HL-60 (cell line): Measurements from ENCODE around the gene ADPRHL1.
"Not testable (repeated sequence)": the region's sequence is repeated elsewhere in the genome, so short reads cannot be mapped to it uniquely, and the experiment has no call there.

Experiments
- DNase-seq, 2 experiments: peaks; one replicate each; pipeline ENCODE4 v3.0.0-alpha.2; 2010 to 2020; ENCODE audit warnings: low read depth in 1 of 2, low spot score in 1 of 2
- H3K27ac ChIP-seq: fragments of 250-450 bp; sonication (Bioruptor Pico); replicated peaks from 2 replicates; pipeline ENCODE4 v1.5.1; 2020; ENCODE audit warnings: mild to moderate bottlenecking, moderate library complexity
- H3K27me3 ChIP-seq: fragments of 250-450 bp; sonication (Bioruptor Pico); 2 replicates; pipeline ENCODE4 v1.5.1; 2021; ENCODE audit warnings: mild to moderate bottlenecking, moderate library complexity; ENCODE audit not compliant: insufficient read depth, poor library complexity, severe bottlenecking
- H3K4me3 ChIP-seq: replicated peaks from 2 replicates; pipeline ENCODE4 v1.5.1; 2011; ENCODE audit warnings: mild to moderate bottlenecking, control low read depth, low read length; ENCODE audit not compliant: insufficient read depth
- CTCF ChIP-seq: IDR thresholded peaks from one replicate; pipeline ENCODE4 v1.5.1; 2011; ENCODE audit warnings: low read length, control low read depth, inconsistent platforms; ENCODE audit not compliant: insufficient read depth
- GABPA ChIP-seq: IDR thresholded peaks from 2 replicates; pipeline ENCODE4 v1.6.1; 2012; ENCODE audit warnings: low read depth
- POLR2AphosphoS5 ChIP-seq: IDR thresholded peaks from 2 replicates; pipeline ENCODE4 v1.6.1; 2012; ENCODE audit warnings: low read depth
- SPI1 ChIP-seq: IDR thresholded peaks from 2 replicates; pipeline ENCODE4 v1.6.1; 2012; ENCODE audit warnings: low read depth, mild to moderate bottlenecking, borderline replicate concordance
- TF ChIP-seq, protein P1 (sequence below): IDR thresholded peaks from 2 replicates; pipeline ENCODE4 v1.6.1; 2012; ENCODE audit warnings: low read depth; ENCODE audit not compliant: insufficient replicate concordance

The ADPRHL1 gene

DNA sequence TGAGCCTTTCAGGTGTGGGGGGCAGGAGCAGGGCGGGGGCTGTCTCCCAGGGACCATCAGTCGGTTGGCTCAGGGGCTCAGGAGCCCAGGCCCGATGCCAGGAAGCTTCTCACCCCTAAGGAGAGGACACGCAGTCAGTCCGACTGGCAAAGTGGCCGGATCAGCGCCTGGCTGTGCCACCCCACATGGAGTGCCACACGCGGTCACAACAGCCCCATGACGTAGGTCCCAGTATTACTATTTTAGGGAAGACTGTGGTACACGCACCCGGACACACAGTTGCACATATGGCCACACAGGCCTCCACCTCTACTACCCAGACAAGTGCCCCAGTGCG is 60.1 kb downstream of the ADPRHL1 start:
- TF ChIP-seq CTCF, result no peak
- no peak for TF ChIP-seq GABPA
- TF ChIP-seq POLR2AphosphoS5, result no peak
- TF ChIP-seq SPI1, result no peak
- TF ChIP-seq, protein P1, sequence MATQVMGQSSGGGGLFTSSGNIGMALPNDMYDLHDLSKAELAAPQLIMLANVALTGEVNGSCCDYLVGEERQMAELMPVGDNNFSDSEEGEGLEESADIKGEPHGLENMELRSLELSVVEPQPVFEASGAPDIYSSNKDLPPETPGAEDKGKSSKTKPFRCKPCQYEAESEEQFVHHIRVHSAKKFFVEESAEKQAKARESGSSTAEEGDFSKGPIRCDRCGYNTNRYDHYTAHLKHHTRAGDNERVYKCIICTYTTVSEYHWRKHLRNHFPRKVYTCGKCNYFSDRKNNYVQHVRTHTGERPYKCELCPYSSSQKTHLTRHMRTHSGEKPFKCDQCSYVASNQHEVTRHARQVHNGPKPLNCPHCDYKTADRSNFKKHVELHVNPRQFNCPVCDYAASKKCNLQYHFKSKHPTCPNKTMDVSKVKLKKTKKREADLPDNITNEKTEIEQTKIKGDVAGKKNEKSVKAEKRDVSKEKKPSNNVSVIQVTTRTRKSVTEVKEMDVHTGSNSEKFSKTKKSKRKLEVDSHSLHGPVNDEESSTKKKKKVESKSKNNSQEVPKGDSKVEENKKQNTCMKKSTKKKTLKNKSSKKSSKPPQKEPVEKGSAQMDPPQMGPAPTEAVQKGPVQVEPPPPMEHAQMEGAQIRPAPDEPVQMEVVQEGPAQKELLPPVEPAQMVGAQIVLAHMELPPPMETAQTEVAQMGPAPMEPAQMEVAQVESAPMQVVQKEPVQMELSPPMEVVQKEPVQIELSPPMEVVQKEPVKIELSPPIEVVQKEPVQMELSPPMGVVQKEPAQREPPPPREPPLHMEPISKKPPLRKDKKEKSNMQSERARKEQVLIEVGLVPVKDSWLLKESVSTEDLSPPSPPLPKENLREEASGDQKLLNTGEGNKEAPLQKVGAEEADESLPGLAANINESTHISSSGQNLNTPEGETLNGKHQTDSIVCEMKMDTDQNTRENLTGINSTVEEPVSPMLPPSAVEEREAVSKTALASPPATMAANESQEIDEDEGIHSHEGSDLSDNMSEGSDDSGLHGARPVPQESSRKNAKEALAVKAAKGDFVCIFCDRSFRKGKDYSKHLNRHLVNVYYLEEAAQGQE, result no peak
- no peak for DNase-seq
- no peaks in the 10 kb centered on the region for H3K27me3 ChIP-seq
- no peak overlapping the region for H3K27ac ChIP-seq
- H3K4me3 ChIP-seq, result peak overlapping the region; percentile 64; the same call in 1 of the 2 replicates

- TF ChIP-seq SPI1, result no peak
- no peak for TF ChIP-seq GABPA
- TF ChIP-seq, protein P1, result no peak
- no peak for TF ChIP-seq POLR2AphosphoS5
- TF ChIP-seq CTCF, result no peak
- H3K27ac ChIP-seq, result no peak overlapping the region
- no peak for DNase-seq
- H3K27me3 ChIP-seq, result no peaks in the 10 kb centered on the region
- H3K4me3 ChIP-seq, result no peak overlapping the region
These were observed 62.3 kb downstream of the ADPRHL1 start for GRCh38 chr13:113390874-113391497.

- DNase-seq, H3K27me3 ChIP-seq, H3K4me3 ChIP-seq, H3K27ac ChIP-seq: not testable (repeated sequence)
These were observed 63.7 kb downstream of the ADPRHL1 start for GRCh38 chr13:113389586-113389985.

DNA sequence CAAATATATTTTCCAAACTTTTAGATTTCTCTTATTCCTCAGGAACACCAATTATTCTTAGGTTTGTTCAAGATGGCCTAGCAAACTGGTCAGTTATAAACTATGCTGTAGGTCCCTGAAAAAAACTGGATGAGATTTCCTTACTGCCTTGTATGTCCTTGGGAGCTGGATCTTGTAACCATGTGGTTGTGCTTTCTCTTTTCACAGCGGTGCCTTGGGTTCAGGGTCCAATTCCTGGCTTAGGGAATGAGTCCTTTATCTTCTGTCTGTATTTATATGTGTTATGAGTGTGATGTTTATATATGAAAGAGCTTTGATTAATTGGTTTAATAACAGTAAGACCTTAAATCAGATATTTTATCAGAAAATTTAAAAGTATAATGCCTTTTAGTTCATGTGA is 65.9 kb downstream of the ADPRHL1 start:
- H3K4me3 ChIP-seq, result no peak overlapping the region
- TF ChIP-seq POLR2AphosphoS5, result no peak
- TF ChIP-seq, protein P1, result no peak
- no peak for TF ChIP-seq CTCF
- TF ChIP-seq GABPA, result no peak
- no peak for TF ChIP-seq SPI1
- H3K27me3 ChIP-seq, result no peaks in the 10 kb centered on the region
- no peak for DNase-seq
- H3K27ac ChIP-seq, result no peak overlapping the region
